Measurements from ENCODE around the gene CCDC142. TPM values are rescaled to one million over a fixed set of nuclear protein-coding genes. Genes with fewer than 3 reads are reported as not detected.

The CCDC142 gene
- total RNA-seq, 2 experiments from 2014 or later, result 3.7 to 5.8 TPM

DNA sequence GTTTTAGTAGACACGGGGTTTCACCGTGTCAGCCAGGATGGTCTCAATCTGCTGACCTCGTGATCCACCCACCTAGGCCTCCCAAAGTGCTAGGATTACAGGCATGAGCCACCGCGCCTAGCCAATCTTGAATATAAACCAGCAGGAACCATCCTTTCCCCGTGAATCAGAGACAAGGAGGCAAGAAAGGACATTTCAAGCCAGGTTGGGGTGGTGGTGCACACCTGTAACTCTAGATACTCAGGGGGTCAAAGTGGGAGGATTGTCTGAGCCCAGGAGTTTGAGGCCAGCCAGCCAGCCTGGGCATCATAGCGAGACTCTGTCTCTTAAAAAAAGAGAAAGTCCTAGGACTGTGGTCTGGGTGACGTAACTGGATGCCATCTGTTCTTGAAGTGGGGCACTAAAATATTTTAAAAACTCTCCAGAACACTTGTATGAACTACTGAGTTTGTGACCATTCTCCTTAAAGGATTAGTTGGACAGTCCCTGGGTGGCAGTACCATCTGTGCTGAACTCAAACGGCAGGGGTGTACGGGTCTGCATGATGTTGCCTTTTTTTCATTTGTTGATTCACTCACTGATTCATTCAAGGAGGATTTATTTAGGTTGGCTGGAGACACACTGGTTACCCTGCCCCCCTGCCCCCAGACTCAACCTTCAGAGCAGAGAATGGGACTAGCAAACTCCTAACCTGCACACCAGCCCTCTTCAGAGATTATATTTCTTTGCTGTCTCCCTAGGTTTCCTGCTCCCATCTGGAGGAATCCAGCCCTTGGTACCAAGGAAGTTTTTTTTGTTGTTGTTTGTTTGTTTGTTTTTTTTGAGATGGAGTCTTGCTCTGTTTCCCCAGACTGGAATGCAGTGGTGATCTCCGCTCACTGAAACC, 28.5 kb upstream of the CCDC142 start:
- no peak for DNase-seq
- H3K27me3 Mint-ChIP-seq (ENCODE audit: low read depth), result peaks cover 42% of the 10 kb centered on the region
- peaks cover 7% of the 10 kb centered on the region for H3K36me3 Mint-ChIP-seq (ENCODE audit: low read depth)
- H3K4me1 Mint-ChIP-seq (ENCODE audit: low read depth), result peaks cover 26% of the 10 kb centered on the region
- H3K27ac Mint-ChIP-seq, result no peak overlapping the region
- H3K4me3 Mint-ChIP-seq, result no peak overlapping the region
- no peaks in the 10 kb centered on the region for H3K9me3 Mint-ChIP-seq
- CTCF ChIA-PET, result interaction anchor here (1.3 to 2.2 kb wide), 3 partner anchors 18 to 29 kb away, joined by 6 to 9 read pairs (median 6); partner anchors contain the start of genes AUP1, CCDC142, HTRA2 and TTC31
- intact Hi-C loops (cut with micrococcal nuclease), result no loop called here

DNA sequence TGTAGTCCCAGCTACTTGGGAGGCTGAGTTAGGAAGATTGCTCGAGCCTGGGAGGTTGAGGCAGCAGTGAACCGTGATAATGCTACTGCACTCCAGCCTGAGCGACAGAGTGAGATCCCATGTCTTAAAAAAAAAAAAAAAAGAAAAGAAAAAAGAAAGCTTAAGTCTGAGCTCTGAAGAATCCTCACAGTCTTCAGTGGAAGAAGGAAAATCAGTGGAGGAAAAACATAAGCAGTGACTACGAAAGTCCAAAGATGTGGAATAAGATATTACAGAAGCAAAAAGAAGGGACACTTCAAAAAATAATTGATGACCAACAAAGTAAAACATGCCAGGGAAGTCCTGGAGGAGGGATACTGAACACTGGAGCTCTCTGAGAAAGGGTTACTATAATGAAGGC, 27.5 kb upstream of the CCDC142 start:
- peaks cover 23% of the 10 kb centered on the region for H3K4me1 Mint-ChIP-seq (ENCODE audit: low read depth)
- intact Hi-C loops (cut with micrococcal nuclease), result no loop called here
- no peak overlapping the region for H3K4me3 Mint-ChIP-seq
- DNase-seq, result no peak
- CTCF ChIA-PET, result interaction anchor here (1.1 to 2.9 kb wide), 5 partner anchors 19 to 78 kb away, joined by 6 to 14 read pairs (median 7); partner anchors contain the start of genes AUP1, CCDC142, HTRA2 and TTC31
- peaks cover 13% of the 10 kb centered on the region for H3K36me3 Mint-ChIP-seq (ENCODE audit: low read depth)
- H3K9me3 Mint-ChIP-seq, result no peaks in the 10 kb centered on the region
- H3K27ac Mint-ChIP-seq, result no peak overlapping the region
- peaks cover 35% of the 10 kb centered on the region for H3K27me3 Mint-ChIP-seq (ENCODE audit: low read depth)

DNA sequence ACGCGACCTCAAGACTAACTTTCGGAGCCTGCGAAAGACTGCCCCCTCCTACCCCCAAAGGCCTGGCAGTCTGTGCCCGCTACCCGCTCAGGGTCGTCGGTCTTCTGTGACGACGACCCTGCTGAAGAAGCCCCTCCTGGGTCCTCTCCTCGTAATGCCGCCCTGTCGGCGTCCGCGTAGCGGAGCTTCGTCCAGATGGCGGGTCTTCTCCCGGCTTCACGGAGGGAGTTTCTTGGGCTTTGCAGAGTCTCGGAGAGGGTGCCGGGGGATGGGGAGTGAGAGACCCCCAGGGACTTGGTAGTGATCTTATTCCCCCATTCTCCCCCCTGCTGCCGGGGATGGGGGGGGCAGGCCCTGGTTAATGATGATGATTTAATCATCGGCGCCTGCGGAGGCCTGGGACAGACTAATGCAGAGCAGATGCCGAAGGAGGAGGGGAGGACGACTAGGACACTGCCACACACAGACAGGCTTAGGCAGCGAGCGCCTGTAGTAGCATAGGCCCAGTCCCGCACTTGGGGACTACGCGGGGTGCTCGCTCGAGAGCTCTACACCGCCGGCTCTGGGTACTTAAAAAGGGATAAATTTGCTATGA, 25.2 kb upstream of the CCDC142 start:
- no peaks in the 10 kb centered on the region for H3K9me3 Mint-ChIP-seq

DNA sequence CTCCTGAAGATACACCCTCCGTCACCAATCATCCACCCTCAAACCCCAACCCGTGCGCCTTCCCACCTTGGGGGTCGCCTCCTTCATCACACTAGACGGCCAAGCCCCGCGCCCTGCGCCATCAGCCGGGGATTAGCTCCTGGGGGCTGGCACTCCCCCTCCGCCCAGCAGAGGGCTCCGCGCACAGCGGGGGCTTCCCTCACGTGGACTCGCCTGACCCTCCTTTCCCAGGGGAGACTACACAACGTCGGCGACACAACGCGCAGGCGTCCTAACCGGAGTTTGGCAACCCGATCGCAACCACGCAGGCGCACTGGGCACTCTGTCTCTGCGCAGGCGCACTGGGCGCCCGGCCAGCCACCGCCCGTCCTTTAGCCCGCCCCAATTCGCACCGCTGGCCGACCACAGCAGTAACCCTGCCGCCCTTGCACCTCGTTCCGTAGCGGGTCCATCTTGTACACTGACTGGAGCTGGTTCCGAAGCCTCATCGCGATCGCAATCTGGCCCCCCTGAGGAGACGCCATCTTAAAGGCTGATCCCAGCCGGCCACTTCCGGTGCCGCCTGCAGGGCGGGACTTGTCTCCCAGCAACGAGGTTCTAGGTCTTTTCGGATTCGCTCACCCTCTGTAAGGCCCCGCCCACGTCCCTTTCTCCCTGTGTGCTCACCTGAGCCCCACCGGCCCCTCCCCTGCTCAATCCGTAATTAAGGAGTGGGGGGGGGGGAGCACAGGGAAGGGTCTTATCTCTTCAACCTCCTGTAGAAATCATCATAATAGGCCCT, 24.5 kb upstream of the CCDC142 start, which contains the start of gene PCGF1:
TSS of gene PCGF1 (minus strand) at position 551 of the 781 bp plus-strand sequence. CDS start at position 524, 27 bp downstream.
- CTCF ChIA-PET, result interaction anchor here (1.1 to 1.8 kb wide), 2 partner anchors 26 to 81 kb away, joined by 3 to 14 read pairs; no protein-coding TSS in a partner anchor
- Mint-ChIP-seq H3K27ac (peak within 1 kb of the TSS; percentile 98), H3K4me3 (peak within 1 kb of the TSS; percentile 91), H3K9me3 (no peaks in the 10 kb centered on the region), H3K36me3 (ENCODE audit: low read depth) (peaks cover 24% of the 10 kb centered on the region), H3K27me3 (ENCODE audit: low read depth) (peaks cover 41% of the 10 kb centered on the region), H3K4me1 (ENCODE audit: low read depth) (peaks cover 40% of the 10 kb centered on the region)
- DNase-seq, result peak; percentile 99
- intact Hi-C loops (cut with micrococcal nuclease), result loop anchor here (1.0 to 10.0 kb wide), 9 partner anchors 9 to 447 kb away; partner anchors contain the start of genes AUP1, DOK1, HK2 and HTRA2

More for the DNA sequence above, 25.2 kb upstream of the CCDC142 start:
- H3K4me1 Mint-ChIP-seq (ENCODE audit: low read depth), result peaks cover 36% of the 10 kb centered on the region
- H3K27me3 Mint-ChIP-seq (ENCODE audit: low read depth), result peaks cover 40% of the 10 kb centered on the region
- CTCF ChIA-PET, result interaction anchor here (1.1 to 2.9 kb wide), 3 partner anchors 24 to 80 kb away, joined by 3 to 14 read pairs (median 3); partner anchors contain the start of genes CCDC142 and TTC31
- peak; percentile 45 for DNase-seq
- intact Hi-C loops (cut with micrococcal nuclease), result loop anchor here (1.0 to 10.0 kb wide), 9 partner anchors 8 to 447 kb away; partner anchors contain the start of genes AUP1, DOK1, HK2 and HTRA2
- H3K36me3 Mint-ChIP-seq (ENCODE audit: low read depth), result peaks cover 24% of the 10 kb centered on the region
- peak overlapping the region; percentile 98 for H3K27ac Mint-ChIP-seq
- H3K4me3 Mint-ChIP-seq, result peak overlapping the region; percentile 91

DNA sequence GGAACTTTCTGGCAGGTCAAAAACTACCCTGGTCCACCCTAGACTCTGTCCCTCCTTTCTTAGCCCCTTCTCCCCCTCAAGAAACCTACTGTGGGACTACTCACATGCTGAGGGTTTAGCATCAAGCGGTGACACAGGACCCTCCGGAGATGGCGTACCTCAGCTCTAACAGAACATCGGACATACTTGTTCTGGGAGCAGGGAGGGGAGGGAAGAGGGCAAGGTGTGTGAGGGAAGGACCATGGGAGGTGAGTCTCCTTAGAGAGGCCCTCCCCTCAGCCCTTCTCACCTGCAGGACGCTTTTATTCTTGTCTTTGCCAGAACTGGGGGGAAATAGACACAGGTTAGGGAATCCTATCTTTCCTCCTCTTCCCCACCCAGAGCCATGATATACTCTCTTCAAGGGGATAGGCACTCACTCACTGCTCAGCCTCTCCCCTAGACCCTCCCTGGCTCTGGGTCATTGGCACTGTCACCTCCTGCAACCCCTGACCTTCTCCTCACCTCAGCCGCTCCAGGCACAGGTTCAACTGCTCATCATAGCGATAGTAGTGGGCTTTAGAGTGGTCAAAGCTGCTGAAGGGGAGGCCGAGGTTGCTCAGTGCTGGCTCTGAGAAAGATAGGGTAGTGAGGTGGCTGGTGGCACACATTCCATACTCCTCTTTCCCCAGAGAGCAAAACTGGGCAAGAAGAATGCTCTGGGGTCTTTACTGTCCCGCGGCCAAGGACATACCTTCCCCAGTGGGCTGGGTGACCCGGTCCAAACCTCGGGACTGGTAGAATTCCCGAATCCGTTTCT, 22.8 kb upstream of the CCDC142 start:
- H3K36me3 Mint-ChIP-seq (ENCODE audit: low read depth), result peaks cover 24% of the 10 kb centered on the region

DNA sequence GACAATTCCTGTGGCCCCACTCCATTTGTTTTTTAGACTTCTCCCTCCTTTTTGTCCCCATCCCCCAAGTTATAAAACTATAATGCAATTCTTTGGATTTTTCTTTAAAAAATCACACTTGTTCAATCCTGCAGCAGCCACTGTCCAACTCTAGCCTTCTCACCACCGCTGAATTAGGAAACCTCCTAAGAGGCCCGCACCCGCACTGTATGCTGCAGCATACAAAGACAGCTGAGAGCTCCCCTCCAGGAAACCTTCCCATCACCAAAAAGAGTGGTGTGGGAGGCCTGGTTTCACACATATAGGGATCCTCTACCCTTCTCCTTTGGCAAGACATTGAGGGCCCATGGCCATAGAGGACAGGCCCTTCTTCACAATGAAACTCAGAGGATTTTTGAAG, 21.8 kb upstream of the CCDC142 start:
- DNase-seq, result no peak
- CTCF ChIA-PET, result interaction anchor here (1.0 to 4.8 kb wide), 3 partner anchors 22 to 83 kb away, joined by 3 to 14 read pairs (median 10); partner anchors contain the start of genes CCDC142 and TTC31
- H3K36me3 Mint-ChIP-seq (ENCODE audit: low read depth), result peaks cover 24% of the 10 kb centered on the region
- H3K27me3 Mint-ChIP-seq (ENCODE audit: low read depth), result peaks cover 51% of the 10 kb centered on the region
- H3K4me3 Mint-ChIP-seq, result no peak overlapping the region
- H3K4me1 Mint-ChIP-seq (ENCODE audit: low read depth), result peaks cover 48% of the 10 kb centered on the region
- H3K27ac Mint-ChIP-seq, result no peak overlapping the region
- H3K9me3 Mint-ChIP-seq, result no peaks in the 10 kb centered on the region
- intact Hi-C loops (cut with micrococcal nuclease), result loop anchor here (10.0 kb wide), 1 partner anchor 450 kb away; the partner anchor contains the start of gene POLE4

More for the DNA sequence above, 22.8 kb upstream of the CCDC142 start:
- no peak overlapping the region for H3K27ac Mint-ChIP-seq
- no peak overlapping the region for H3K4me3 Mint-ChIP-seq
- no peak for DNase-seq
- no peaks in the 10 kb centered on the region for H3K9me3 Mint-ChIP-seq
- CTCF ChIA-PET, result interaction anchor here (0.5 to 4.8 kb wide), 5 partner anchors 23 to 83 kb away, joined by 3 to 14 read pairs (median 10); partner anchors contain the start of genes CCDC142 and TTC31
- intact Hi-C loops (cut with micrococcal nuclease), result loop anchor here (2.0 to 10.0 kb wide), 5 partner anchors 49 to 449 kb away; partner anchors contain the start of genes DOK1, HK2, POLE4 and SEMA4F
- peaks cover 45% of the 10 kb centered on the region for H3K4me1 Mint-ChIP-seq (ENCODE audit: low read depth)
- peaks cover 45% of the 10 kb centered on the region for H3K27me3 Mint-ChIP-seq (ENCODE audit: low read depth)

DNA sequence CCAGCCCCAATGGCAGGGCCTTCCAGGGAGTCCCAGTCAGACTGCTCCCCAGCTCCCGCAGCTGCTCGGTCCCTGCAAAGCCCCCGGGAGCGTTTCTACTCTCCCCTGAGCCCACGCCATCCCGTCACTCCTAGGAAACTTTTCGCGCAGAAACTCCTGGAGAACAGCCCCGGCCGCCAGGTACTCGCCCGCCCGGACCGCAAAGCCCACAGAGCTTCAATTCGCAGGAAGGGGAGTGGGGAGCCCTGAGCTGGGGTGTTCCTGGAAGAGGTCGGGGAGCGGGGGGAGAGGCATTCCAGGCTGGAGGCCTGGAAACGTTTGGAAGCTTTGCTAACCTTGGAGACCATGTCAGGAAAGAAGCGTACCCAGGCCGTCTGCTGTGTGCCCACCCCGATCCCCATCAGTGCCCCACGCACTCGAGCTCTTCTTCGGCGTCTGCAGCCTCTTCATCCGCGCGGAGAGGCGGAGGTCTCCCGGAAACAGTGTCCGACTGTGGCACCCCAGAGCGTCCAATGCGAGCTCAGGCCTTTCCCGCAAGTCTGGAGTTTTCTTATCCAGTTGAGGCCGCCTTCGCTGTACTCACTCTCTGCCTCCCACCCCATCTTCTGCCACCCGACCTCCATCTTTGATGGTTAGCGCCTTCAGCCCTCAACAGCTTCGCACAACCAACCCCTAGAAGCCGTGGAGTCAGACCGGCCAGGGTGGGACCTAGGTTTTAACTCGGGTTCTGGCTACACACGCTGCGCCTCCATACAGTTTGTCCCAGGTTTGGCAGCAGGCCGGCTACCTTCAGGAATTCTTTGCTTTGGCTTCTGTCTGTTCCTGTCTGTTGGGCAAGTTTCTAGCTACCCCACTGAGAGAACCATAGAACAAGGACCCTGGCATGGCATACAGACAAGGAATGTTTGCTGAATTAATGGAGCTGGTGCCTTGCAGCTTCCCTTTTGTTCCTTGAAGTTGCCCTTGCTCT, 21.0 kb upstream of the CCDC142 start:
- Mint-ChIP-seq H3K4me1 (ENCODE audit: low read depth) (peaks cover 53% of the 10 kb centered on the region), H3K27ac (no peak overlapping the region), H3K4me3 (peak overlapping the region; percentile 59), H3K9me3 (no peaks in the 10 kb centered on the region), H3K27me3 (ENCODE audit: low read depth) (peaks cover 57% of the 10 kb centered on the region), H3K36me3 (ENCODE audit: low read depth) (peaks cover 24% of the 10 kb centered on the region)
- intact Hi-C loops (cut with micrococcal nuclease), result loop anchor here (10.0 kb wide), 1 partner anchor 451 kb away; the partner anchor contains the start of gene POLE4
- DNase-seq, result no peak
- CTCF ChIA-PET, result interaction anchor here (1.0 to 4.8 kb wide), 4 partner anchors 21 to 112 kb away, joined by 3 to 14 read pairs (median 8); partner anchors contain the start of genes CCDC142 and TTC31

DNA sequence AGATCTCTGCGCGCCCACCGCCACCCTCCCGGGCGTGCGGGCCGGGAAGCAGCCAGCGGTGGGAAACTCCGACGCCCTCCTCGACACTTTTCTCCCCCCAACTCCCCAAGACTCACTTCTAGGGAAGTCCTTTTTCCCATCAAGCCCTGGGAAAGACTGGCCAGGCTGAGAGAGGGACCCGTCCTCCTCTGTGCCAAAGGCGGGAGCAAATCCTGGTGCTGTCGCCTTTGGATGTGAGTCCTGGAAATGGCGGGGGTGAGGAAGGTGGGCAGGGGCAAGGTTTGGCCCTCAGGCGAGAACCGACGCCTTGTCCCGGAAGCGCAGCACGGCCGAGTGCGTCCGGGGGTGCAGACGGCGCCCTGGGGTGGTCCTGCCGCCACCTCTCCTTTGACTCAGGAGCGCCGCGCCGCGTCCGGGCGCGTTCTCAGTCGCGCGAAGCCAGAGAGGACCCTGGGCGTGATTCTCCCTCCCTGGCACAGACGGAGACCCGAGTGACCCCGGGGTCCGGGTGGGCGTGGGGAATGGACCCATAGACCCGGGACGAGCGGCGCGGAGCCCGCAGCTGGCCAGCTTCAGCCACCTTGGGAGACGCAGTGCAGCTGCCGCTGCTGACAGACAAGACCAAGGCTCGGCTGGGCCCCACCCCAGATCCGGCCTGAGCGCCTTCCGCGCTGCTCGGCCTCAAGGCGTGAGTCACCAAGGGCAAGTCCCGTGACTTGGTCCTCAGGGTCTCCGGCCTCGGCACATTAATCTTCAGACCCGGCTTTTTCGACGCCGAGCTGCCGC, 20.1 kb upstream of the CCDC142 start:
- CTCF ChIA-PET, result interaction anchor here (1.0 to 4.8 kb wide), 3 partner anchors 20 to 111 kb away, joined by 5 to 14 read pairs (median 10); partner anchors contain the start of genes CCDC142 and TTC31
- peaks cover 24% of the 10 kb centered on the region for H3K36me3 Mint-ChIP-seq (ENCODE audit: low read depth)
- DNase-seq, result peak; percentile 58
- peaks cover 64% of the 10 kb centered on the region for H3K27me3 Mint-ChIP-seq (ENCODE audit: low read depth)
- H3K4me1 Mint-ChIP-seq (ENCODE audit: low read depth), result peaks cover 54% of the 10 kb centered on the region
- H3K27ac Mint-ChIP-seq, result no peak overlapping the region
- H3K9me3 Mint-ChIP-seq, result no peaks in the 10 kb centered on the region
- H3K4me3 Mint-ChIP-seq, result peak overlapping the region; percentile 59
- intact Hi-C loops (cut with micrococcal nuclease), result loop anchor here (10.0 kb wide), 1 partner anchor 452 kb away; the partner anchor contains the start of gene POLE4

DNA sequence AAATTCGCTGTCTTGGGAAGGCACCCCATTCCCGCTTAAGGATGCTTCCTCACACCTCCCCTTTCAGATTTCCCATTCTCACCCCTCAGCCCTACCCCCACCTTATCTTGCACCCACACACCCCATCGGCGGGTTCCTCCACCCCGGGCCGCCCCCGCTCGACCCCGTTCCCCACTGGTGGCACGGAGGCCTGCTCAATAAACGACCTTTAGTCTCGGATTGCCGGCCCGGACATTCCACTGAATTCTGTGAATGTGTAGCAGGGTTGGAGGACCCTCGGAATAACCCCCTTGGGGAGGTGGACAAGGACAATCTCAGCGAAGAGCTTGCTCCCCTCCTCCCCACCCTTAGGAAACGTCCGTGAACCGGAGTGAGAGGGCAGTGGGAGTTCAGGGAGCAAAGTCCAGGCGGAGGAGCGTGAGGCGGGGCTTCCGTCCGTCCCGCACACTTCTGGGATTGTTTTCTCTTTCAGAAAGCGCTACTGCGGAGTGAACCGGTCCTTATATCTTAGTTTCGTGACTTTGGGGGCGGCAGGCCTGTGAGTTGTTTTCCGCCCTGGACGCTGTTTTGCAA, 19.4 kb upstream of the CCDC142 start:
- intact Hi-C loops (cut with micrococcal nuclease), result loop anchor here (10.0 kb wide), 1 partner anchor 453 kb away; the partner anchor contains the start of gene POLE4
- H3K36me3 Mint-ChIP-seq (ENCODE audit: low read depth), result peaks cover 21% of the 10 kb centered on the region
- CTCF ChIA-PET, result interaction anchor here (1.9 to 4.8 kb wide), 3 partner anchors 19 to 85 kb away, joined by 10 to 24 read pairs (median 14); partner anchors contain the start of genes CCDC142 and TTC31
- no peaks in the 10 kb centered on the region for H3K9me3 Mint-ChIP-seq
- no peak for DNase-seq
- peaks cover 58% of the 10 kb centered on the region for H3K4me1 Mint-ChIP-seq (ENCODE audit: low read depth)
- no peak overlapping the region for H3K27ac Mint-ChIP-seq
- H3K27me3 Mint-ChIP-seq (ENCODE audit: low read depth), result peaks cover 70% of the 10 kb centered on the region
- peak overlapping the region; percentile 59 for H3K4me3 Mint-ChIP-seq

Data from activated naive CD4-positive, alpha-beta T cell treated with anti-CD3 and anti-CD28 coated beads for 36 hours (primary cell).